Activated CD4-positive, alpha-beta T cell treated with anti-CD3 and anti-CD28 coated beads for 1 hour (primary cell): ENCODE data around the gene RFPL3.
A peak's percentile ranks its signal among the peaks of the same experiment; 100 is the strongest.
"Not testable (repeated sequence)": the region's sequence is repeated elsewhere in the genome, so short reads cannot be mapped to it uniquely, and the experiment has no call there.

Source experiments
- DNase-seq: peaks from one replicate; pipeline ENCODE4 v3.0.0-alpha.2; 2020

RFPL3 gene

DNA sequence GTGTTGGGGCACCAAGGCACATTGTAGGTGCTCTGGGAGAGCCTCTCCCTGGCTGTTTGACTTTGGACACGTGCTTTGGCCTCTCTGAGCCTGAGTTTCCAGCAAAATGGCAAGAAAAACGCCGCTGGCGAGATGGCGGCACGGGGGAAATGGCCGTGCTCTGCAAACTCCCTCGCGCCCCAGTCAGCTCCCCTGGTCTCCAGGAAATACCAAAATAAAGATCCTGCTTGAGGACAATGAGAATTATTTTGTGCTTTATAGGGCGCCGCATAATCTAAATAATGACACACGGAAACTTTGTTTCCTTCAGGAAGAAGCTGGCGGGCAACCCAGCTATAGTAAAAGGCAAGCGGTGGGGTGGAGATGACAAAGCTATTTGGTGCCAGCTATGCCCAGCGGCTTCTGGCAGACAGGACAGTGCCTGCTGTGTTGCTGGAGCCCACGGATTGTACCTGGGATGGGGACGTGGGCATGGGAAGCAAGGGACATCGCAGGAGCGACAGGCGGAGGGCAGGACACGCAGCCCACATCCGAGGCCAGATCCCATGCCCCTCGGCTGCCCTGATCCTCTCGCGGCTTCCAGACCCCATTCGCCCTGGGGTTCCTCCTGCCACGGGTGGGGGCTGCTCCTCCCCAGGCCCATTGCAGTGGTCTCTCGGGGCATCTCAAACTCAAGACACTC is 26.3 kb upstream of the RFPL3 start:
- DNase-seq = no peak

DNA sequence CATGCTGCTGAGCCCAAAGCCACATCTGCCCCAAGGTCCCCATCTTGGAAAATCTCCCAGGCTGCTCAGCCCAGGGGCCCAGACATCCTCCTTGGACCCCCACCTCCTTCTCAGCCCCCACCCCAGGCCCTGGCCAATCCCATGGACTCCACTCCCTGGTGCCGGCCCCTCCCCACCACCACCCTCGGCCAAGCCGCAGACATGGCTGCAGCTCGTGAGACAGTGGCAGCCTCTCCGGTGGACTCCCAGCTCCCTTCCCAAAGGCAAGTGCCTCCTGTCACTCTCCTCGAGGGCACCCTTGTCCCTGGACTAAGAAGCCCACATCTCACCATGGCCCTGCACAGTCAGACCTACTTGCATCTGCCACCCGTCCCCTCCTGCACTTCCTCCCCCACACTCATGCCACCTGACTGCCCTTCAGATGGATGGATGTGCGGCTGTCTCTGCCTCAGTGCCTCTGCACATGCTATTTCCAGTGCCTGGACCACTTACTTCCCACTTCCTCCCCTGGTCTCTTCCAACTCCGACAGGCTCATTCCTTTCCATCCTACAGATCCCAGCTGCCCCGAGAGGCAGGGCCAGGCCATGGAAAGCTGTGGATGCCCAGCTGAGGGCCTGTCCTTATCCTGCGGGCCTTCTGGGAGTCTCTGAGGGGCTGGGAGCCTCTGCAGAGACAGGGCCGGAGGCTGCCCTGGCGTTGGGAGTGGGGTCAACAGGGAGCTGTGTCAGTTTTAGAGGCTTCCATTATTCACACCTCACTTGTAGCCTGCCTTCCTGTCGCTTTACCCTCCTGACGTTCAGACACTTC is 25.5 kb upstream of the RFPL3 start:
- peak; percentile 6 for DNase-seq

DNA sequence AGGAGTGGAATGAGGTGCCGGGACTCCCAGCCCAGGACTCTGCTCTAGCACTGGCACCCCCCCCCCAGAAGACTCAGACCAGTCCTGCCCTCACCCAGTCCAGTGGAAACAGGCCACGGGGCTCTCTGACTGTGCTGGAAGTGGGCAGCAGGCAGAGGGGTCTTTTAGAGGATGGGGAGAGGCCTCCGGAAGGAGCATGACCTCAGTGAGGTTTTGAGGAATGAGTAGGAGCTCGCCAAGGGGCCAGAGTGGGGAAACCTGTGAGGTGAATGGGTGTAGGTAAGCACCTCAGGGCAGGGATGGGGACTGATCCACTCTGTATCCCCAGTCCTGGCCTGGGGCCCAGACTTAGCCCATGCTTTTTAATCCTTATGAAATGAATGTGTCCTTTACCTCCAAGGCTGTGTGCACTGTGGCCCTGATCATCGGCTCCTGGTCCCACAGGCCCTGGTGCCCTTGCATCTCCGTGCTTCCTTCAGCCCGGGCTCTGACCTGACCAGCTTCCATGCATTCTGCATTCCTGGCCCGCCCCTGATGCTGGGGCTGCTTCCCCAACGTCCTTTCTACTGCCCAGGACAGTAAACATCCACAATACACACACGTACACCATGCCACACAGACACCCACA is 24.4 kb upstream of the RFPL3 start:
- DNase-seq = peak; percentile 2

DNA sequence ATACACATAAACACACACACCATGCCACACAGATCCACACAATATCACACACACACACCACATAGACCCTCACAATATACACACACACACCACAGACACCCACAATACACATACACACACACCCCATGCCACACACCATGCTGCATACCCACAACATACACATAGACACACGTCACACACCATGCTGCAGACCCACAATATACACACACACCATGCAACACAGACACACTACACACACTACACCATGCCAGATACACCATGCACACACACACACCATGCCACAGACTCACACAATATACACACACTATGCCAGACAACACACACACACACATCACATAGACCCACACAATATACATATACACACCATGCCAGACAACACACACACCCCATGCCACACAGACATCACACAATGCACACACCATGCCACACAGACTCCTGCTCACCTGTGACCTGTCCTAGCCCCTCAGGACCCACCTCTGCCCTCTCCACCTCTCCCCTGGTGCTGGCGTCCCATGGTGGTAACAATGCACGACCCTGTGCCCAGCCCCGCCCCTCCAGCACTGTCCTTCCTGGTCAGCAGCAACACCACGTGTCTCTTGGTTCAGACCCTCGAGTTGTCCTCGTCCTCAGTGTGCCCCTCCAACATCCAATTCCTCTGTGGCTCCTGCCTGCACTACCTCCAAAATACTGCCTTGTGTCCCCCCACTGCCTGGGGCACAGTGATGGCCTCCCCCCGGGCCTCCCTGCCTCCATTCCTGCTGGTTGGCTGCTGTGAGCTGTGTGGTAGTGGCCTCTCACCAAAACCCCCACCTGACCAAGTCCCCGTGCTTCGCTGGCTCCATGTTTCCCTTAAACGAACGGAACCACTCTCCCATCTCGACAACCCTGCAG is 23.7 kb upstream of the RFPL3 start:
- no peak for DNase-seq

DNA sequence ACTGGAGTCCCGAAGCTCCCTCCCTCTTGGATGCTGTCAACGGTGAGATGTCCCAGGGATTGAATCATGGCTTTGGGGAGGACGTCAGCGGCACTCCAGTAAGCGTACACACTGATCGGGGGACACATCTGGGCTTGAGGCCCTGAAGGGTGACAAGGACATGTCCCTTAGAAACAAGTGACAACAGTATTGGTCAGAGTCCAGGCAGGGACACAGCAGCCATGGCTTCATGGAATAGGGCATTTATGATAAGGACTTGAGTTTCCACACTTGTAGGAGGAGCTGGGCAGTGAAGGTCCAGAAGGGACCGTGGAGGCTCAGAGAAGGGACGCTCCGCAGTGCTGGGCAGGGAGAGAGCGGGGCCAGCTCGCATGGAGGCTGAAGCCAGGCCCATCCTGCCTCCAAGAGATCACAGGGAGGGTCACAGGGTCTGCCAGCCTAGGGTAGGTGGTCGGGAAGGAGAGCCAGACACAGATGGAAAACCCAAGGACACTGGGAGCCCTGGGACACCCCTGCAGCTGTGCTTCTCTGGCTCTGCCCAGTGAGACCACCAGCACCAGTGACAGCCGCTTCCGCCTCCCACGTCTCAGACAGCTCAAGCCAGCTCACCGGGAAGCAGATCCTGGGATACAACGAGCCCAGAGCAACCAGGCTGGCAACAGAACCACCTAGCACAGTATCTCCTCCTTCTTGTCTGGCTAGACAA is 22.9 kb upstream of the RFPL3 start:
- no peak for DNase-seq

DNA sequence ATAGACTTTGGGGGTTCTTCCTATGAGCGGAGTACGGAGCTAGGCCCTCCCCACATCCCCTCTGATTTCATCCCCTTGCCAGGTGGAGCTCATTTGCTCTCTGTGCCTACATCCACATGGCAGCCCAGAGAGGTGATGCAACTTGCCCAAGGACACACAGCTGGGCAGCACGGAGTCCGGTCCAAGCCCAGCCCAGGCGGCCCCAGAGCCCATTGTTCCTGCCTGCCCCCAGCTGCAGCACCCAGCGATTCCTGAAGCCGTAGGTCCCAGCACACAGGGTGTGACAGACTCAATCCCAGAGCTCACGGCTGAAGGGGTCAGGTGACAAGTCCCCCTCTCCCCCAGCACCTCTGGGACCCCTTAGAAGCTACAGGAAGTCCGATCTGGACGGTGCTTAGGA is 22.2 kb upstream of the RFPL3 start:
- no peak for DNase-seq

DNA sequence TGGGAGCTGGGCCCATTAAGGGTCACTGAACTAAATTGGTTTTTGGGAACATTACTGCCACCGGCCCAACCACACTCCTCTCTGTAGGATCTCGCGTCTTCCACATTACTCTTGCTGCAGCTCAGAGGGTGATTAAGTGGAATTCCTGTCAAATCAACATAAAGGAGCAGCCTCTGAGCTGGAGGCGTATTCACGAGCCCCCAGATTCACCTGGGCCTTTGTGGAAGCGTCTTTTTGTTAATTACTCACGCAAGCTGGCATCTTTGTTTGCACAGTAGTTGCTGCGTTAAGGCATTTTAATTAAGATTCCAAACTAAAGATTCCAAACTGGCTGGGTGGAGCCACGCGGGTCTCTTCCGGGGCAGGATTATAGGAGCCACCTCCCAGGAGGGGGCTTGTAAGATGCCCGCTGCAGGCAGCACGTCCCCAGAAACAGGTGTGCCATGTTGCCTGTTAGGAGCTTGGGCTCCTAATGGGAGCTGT is 21.5 kb upstream of the RFPL3 start:
- no peak for DNase-seq

DNA sequence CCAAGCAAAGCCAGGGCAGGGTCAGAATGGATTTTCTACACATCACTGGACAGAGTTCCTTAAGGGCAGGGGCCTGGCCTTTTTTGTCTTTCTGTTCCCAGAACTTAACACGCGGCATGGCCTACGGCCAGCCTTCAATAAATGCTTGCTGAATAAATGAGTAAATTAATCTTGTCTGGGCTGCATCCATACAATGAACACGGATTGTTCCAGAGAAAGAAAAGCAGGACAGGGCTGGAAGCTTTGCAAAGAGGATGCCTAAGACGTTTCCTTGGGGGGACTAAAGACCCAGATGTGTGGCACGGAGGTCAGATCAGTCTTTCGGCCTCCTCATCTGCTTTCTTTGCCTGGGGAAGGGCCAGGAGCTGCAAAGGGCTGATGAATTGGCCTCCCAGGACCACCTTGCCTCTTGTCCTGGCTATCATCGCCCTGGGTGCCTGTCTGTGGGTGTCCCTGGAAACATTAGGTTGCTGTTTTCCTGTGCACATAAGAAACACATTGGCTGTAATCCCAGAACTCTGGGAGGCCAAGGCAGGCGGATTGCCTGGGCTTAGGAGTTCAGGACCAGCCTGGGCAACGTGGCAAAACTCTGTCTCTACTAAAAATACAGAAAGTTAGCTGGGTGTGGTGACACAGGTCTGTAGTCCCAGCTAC is 20.8 kb upstream of the RFPL3 start:
- DNase-seq = no peak

DNA sequence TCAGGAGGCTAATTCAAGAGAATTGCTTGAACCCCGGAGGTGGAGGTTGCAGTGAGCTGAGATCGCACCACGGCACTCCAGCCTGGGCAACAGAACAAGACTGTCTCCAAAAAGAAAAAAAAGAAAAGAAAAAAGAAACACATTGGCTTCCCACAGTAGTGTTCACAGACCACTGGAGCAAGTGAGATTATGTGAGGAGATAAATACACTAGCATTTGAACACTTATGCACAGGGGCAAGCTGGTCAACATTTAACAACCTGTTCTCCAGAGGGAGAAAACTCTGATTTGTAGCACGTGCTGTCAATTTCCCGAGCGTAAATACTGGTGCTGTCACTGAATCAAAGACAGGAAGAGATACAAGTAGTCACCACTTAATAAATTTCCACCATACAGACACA is 20.2 kb upstream of the RFPL3 start:
- not testable (repeated sequence) for DNase-seq

DNA sequence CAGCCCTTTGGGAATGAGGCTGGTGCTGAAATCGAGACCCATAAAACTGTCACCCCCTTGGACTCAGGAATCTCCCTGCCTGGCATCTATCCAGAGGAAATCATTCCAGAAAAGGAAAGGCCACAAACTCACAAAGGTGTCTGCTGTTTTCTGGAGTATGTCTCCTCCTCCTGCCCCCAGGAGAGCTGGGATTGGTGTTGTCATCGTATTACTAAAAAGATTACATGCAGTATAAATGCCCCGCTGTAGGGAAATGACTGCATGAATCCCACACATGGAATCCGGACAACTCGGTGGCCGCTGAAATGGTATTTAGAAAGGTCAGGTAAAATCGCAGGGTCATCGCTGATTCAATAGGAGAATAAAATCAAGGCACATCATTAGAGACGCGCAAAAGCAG is 18.9 kb upstream of the RFPL3 start:
- DNase-seq = no peak

DNA sequence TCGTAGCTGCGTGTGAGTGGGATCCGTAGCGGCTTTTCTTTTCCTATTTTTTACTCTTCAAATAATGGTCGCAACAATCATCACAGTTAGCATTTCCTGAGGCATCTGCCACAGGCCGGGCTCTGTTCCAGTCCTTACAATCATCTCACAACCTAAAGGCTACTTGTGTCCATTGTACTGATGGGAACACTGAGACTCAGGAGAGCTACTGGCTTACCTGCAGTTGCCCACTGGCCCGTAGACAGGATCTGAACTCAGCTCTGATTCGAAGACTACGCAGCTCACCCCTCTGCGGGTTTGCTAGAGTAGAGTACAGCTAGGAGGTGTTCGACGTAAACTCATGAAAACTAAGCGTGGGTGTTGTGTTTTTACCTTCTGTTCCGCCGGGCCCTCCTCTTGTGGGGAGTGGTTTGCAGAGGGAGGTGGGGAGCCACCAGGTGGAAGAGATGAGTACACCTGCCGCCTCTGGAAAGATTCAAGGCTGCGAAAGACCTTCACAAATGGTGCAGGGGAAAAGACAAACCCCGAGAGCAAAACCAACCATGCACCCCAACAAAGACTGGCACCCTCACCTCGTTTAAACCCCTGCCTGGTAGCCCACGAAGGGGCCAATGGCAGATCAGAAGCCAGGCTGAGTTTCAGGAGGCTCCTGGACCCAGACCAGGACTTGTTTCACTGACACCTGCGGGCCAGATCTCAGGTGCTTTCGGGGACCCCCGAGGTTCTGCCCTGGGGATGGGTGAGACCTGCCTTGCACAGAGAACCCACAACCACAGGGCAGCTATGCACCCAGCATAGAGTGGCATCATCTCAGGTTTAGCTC is 18.3 kb upstream of the RFPL3 start:
- no peak for DNase-seq

DNA sequence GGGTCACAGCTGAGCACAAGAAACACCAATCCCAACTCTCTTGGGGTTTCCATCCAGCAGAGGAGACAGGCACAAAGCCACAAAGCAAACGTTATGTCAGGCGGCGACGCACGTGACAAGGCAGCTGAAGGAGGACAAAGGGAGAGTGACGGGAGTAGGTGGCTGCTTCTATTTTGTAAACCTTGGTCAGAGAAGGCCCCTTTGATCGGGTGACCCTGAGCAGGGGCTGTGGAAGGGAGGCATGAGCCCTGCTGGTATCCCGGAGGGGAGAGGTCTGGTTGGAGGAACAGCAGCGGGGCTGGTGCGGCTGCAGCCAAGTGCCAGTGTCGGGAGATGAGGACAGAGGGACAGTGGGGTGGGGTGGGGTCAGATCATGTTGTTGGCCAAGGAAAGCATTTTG is 17.3 kb upstream of the RFPL3 start:
- no peak for DNase-seq

DNA sequence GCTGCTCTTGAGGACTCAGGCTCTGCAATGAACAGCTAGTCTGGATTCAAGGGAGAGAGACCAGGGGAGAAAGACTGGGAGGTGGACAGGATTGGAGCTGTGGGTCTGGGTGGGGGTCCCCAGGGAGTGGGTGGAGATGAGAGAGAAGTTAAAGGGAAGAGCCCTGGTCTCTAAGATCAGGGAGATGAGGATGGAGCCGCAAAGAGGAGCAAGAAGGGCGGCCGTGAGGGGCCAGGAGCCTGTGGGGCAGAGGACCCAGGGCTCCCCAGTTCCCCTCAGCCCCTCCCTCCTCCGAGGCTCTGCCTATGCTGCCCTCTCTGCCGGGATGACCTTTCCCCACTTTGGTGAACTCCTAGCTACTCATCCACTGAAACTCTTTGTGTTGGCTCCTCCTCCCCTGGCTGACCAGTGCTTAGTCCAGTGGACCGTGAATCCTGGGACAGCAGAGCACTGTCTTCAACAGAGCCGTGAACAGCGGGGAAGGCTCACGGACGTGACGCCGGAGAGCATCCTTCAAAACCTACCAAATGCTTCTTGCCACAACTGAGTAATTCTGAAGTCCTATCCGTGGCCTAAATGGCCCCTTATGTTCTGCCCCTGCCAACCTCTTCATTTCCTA is 16.4 kb upstream of the RFPL3 start:
- no peak for DNase-seq

DNA sequence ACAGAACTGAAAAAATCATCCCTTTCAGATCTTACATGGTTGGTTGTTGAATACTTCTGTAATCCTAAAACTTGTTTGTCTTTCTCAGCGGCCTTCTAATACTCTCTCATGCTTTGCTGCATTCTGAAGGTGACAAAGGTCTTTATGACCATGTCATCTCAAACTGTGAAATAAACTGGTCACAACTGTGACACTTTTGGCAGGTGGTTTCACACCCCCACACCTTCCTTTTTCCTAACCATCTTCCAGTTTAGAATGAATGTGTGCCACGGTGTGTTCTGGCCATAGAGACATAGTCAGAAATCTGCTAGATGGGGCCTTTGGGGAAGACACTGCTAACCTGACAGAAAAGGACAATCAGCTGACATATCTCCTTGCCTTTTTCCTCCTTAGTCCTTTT is 14.7 kb upstream of the RFPL3 start:
- no peak for DNase-seq

DNA sequence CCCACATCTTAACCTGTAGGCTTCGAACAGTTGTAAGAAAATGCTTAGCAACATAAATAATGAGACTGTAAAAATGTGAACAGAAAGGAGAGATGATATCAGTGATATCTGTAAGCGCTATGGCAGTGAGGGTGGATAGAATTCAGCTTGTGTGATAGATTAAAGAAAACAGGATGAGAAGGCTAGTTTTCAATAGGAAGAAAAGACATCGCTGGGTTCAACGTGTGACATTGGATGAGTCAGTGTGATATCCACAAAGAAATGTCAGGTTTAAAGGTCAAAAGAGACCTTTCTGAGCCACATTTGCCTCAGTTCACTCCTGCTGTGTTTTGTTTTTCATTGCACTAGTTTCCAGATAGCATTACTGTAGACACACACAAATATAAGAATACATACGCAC is 13.7 kb upstream of the RFPL3 start:
- no peak for DNase-seq

DNA sequence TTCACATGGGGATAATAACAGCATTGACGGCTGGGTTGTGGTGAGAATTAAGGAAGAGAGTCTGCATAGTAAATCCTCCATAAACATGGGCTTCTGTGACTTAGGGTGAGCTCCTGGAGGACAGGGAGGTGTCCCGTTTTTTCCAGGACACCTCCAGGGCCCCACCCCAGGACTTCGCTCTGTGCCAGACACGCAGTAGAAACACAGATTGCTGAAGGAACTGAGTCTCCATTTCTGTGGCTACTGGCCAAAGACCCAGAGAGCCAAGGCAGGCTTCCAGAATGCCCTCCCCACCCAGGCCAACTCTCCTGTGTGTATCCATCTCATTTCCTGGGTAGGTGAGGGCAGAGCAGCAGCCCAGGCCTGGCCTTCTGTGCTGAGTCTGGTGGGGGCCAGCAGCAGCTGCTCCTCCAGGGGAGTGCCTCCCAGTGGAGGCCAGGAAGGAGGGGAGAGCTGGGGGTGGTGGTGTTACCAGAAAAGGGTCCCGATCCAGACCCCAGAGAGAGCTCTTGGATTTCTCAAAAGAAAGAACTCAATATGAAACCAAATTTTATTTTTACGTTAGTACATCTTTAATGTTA is 9.5 kb upstream of the RFPL3 start:
- no peak for DNase-seq

DNA sequence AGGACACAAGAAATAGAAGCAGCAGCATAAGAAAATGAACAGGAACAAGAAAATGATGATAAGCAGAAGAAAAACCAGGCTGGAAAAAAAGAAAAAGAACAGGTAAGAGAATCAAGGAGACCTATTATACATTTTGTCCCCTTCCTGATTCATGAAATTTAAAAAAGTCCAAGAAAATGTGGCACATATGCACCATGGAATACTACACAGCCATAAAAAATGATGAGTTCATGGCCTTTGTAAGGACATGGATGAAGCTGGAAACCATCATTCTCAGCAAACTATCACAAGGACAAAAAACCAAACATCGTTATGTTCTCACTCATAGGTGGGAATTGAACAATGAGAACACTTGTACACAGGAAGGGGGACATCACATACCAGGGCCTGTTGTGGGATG is 5.8 kb upstream of the RFPL3 start:
- DNase-seq = not testable (repeated sequence)

DNA sequence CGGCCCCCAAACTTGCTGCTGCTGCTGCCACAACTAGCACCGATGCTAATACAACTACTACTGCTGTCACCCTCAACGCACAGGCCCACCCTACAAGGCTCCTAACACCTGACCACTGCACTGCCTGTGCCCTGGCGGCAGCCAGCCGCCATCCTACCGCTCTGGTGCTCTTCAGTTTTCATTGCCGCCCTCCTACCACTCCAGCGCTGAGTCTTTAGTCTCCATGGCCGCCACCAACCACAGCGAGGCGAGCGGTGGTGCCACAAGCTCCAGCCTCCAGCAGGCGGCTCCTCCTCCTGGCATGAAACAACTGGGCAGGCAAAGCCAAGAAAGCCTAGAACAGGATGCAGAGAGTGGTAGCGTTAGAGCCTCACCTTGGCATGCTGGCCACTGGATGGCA is 5.0 kb upstream of the RFPL3 start:
- no peak for DNase-seq

DNA sequence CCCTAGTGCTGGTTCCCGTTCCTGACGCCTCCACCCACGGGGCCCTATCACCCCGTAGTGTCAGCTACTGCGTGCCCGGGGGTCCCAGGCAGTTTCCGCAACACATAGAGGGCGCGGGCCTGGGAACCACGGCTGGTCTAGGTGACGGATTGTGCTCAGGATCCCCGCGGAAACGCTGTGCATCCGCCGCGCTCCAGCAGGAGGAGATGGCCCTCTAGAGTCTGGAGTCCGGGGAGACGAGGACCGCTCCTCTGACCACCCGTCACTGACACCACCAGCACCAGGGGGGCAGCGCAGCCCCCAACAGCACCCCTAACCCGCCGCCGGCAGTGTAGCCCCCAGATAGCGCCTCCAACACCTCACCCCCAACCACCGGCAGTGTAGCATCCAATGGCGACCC is 4.4 kb upstream of the RFPL3 start:
- no peak for DNase-seq

DNA sequence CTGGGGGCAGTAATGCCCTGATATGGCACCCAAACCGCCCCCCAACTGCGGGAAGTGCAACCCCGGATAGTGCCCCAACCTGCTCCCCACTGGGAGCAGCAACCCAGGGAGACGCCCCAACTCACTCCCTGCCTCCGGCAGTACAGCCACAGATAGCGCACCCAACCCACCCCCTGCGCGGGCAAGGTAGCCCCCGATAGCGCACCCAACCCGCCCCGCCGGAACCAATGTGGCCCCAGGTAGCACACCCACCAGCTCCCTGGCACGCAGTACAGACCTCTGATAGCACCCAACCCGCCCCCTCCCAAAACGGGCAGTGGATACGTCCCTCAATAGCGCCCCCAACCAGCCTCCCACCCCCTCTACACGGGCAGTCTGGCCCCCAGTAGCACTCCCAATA is 3.8 kb upstream of the RFPL3 start:
- DNase-seq = no peak
